ENCODE data around the gene WARS2.

GRCh38 chr1:118984722-118985639, 155.5 kb downstream of the WARS2 start:
- TF ChIP-seq, protein P1, sequence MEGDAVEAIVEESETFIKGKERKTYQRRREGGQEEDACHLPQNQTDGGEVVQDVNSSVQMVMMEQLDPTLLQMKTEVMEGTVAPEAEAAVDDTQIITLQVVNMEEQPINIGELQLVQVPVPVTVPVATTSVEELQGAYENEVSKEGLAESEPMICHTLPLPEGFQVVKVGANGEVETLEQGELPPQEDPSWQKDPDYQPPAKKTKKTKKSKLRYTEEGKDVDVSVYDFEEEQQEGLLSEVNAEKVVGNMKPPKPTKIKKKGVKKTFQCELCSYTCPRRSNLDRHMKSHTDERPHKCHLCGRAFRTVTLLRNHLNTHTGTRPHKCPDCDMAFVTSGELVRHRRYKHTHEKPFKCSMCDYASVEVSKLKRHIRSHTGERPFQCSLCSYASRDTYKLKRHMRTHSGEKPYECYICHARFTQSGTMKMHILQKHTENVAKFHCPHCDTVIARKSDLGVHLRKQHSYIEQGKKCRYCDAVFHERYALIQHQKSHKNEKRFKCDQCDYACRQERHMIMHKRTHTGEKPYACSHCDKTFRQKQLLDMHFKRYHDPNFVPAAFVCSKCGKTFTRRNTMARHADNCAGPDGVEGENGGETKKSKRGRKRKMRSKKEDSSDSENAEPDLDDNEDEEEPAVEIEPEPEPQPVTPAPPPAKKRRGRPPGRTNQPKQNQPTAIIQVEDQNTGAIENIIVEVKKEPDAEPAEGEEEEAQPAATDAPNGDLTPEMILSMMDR (IDR thresholded peaks at IDR 0.05; ENCODE audit: low read length): no peak
- no peak for TF ChIP-seq EZH2 (optimal IDR thresholded peaks at IDR 0.05; ENCODE audit: low read depth, low read length)
